ENCODE measurements around the gene TMEM198. TPM values are rescaled to one million over a fixed set of nuclear protein-coding genes. Genes with fewer than 3 reads are reported as not detected.

Gene TMEM198
- total and polyA plus RNA-seq, 2 of the 4 experiments (the other 2 are of a cell fraction): 0.18 to 2.2 TPM

DNA sequence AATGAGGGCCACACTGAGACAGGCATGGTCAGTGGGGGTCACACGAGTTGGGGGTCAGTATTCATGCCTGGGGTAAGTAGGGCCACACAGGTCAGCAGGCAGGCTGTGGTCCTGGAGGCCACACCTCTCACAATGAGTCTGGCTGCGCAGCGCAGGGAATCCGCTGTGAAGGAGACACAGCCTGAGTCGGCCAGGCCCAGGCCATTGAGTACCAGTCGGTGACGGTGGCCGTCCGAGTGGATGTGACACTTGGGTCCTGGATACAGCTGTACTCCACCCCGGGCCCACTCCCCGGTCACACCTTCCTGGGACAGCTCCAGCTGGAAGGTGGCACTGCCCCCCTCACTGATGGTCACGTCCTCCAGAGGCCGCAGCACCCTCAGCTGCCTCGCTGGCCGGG, 10.5 kb downstream of the TMEM198 start:
- TF ChIP-seq POLR2A (IDR thresholded peaks at IDR 0.05; ENCODE audit: low read depth, low read length): no peak
- no peak for TF ChIP-seq FOS (IDR thresholded peaks at IDR 0.05; ENCODE audit: low read depth, low read length)
- H4K20me1 ChIP-seq (ENCODE audit: insufficient read depth, low read length): no peaks in the 10 kb centered on the region; the same call in 1 of the 2 replicates
- in situ Hi-C loops (cut with MboI; ENCODE audit: low sequenced_read_pairs): no loop called here

More for the DNA sequence above, 10.5 kb downstream of the TMEM198 start:
- Histone ChIP-seq H3K18ac (ENCODE audit: low read depth, low read length) (no peak overlapping the region), H3K4ac (ENCODE audit: low read depth, low read length) (no peak overlapping the region), H3K4me1 (ENCODE audit: control insufficient read depth, insufficient read depth, low read length) (peaks cover 8% of the 10 kb centered on the region; the same call in 1 of the 2 replicates), H4K91ac (ENCODE audit: insufficient read depth, low read depth, low read length) (no peak overlapping the region), H3K23ac (ENCODE audit: low read depth, low read length) (no peak overlapping the region), H2BK20ac (ENCODE audit: low read depth, low read length) (no peak overlapping the region), H3K9me3 (ENCODE audit: control insufficient read depth, insufficient read depth, low read length) (no peaks in the 10 kb centered on the region), H2BK5ac (ENCODE audit: low read depth, low read length, poor library complexity, severe bottlenecking) (no peak overlapping the region), H4K8ac (ENCODE audit: low read depth in 2 of 2, low read length in 2 of 2) (no peak overlapping the region), H3K9me1 (ENCODE audit: insufficient read depth, low read length) (no peaks in the 10 kb centered on the region), H3K14ac (replicated peaks; ENCODE audit: low read depth, low read length) (no peak overlapping the region), H2AFZ (replicated peaks; ENCODE audit: low read length, poor library complexity) (no peak overlapping the region), H3K4me3 (ENCODE audit: insufficient read depth, low read depth, low read length) (no peak overlapping the region), H2AK5ac (ENCODE audit: low read depth, low read length) (no peak overlapping the region), H3K27ac (ENCODE audit: insufficient read depth, low read length) (no peak overlapping the region), H3K79me1 (ENCODE audit: low read depth in 1 of 2, low read length in 2 of 2) (no peaks in the 10 kb centered on the region), H3K4me2 (ENCODE audit: low read depth, low read length) (no peak overlapping the region), H3K36me3 (ENCODE audit: control insufficient read depth, insufficient read depth, low read length) (no peaks in the 10 kb centered on the region), H2AK9ac (replicated peaks; ENCODE audit: low read depth, low read length, poor library complexity) (no peak overlapping the region), H3K56ac (ENCODE audit: extremely low read depth, insufficient read depth, low read length) (no peak overlapping the region), H3K9ac (ENCODE audit: low read depth, low read length) (no peak overlapping the region), H4K5ac (ENCODE audit: low read depth, low read length) (no peak overlapping the region), H3K27me3 (ENCODE audit: control insufficient read depth, insufficient read depth, low read length) (no peaks in the 10 kb centered on the region), H2BK15ac (ENCODE audit: low read depth, low read length) (no peak overlapping the region), H2BK120ac (ENCODE audit: low read depth, low read length) (no peak overlapping the region)
- ATAC-seq (ENCODE audit: low read depth) (no peak), DNase-seq (no peak)
- BruUV-seq (replicated peaks): no TSS peak
- WGBS, 2 experiments (ENCODE audit: extremely low coverage in 2 of 2, insufficient read length in 1 of 2): 100% methylated on average over 6 of the region's 15 CpGs; no CpG with 5 or more reads in 1 of the 2 experiments
- dilution Hi-C loops (cut with HindIII; ENCODE audit: low sequenced_read_pairs, unreplicated experiment) (no loop called here), intact Hi-C loops (cut with micrococcal nuclease) (no loop called here)
- CTCF ChIA-PET: no interaction called here
- POLR2A ChIA-PET (ENCODE audit: unreplicated experiment): no interaction called here

Data from IMR-90 (cell line).